Spleen (tissue), 11 donors: ENCODE data around the gene PRCP. TPM values are rescaled to one million over a fixed set of nuclear protein-coding genes. Genes with fewer than 3 reads are reported as not detected.

Source experiments
- DNase-seq: peaks from one replicate; pipeline ENCODE4 v3.0.0-alpha.2; 2020
- H3K27ac ChIP-seq, 8 donors: fragments of 200-600 bp; sonication (generic) in 7 of 8; 1 replicate in 4 of 8; 2 replicates in 4 of 8; pipeline versions ENCODE4 v1.5.0 to v1.8.0; 2016 to 2021; ENCODE audit warnings: inconsistent platforms in 4 of 8, mild to moderate bottlenecking in 4 of 8, moderate library complexity in 1 of 8
- H3K27me3 ChIP-seq, 7 donors: fragments of 200-600 bp; sonication (generic) in 6 of 7; replicated peaks in 1 of 7; 1 replicate in 4 of 7; 2 replicates in 3 of 7; pipeline versions ENCODE4 v1.5.0 to v1.8.0; 2016 to 2021; ENCODE audit warnings: inconsistent platforms in 3 of 7, mild to moderate bottlenecking in 1 of 7
- H3K36me3 ChIP-seq, 6 donors: fragments of 200-600 bp; sonication (generic) in 5 of 6; 1 replicate in 4 of 6; 2 replicates in 2 of 6; pipeline versions ENCODE4 v1.5.0 to v1.8.0; 2016 to 2021; ENCODE audit warnings: inconsistent platforms in 2 of 6
- H3K4me1 ChIP-seq, 6 donors: fragments of 200-600 bp; sonication (generic) in 5 of 6; 1 replicate in 3 of 6; 2 replicates in 3 of 6; pipeline versions ENCODE4 v1.5.0 to v1.8.0; 2016 to 2021; ENCODE audit warnings: inconsistent platforms in 3 of 6
- H3K4me3 ChIP-seq, 8 donors: fragments of 200-600 bp; sonication (generic) in 7 of 8; 1 replicate in 4 of 8; 2 replicates in 4 of 8; pipeline versions ENCODE4 v1.5.0 to v1.8.0; 2016 to 2021; ENCODE audit warnings: inconsistent platforms in 4 of 8, mild to moderate bottlenecking in 4 of 8, moderate library complexity in 2 of 8
- H3K9me3 ChIP-seq, 8 donors: fragments of 200-600 bp; sonication (generic) in 7 of 8; 1 replicate in 4 of 8; 2 replicates in 4 of 8; pipeline versions ENCODE4 v1.5.0 to v1.8.0; 2016 to 2021; ENCODE audit warnings: inconsistent platforms in 4 of 8
- POLR2A ChIP-seq, 3 donors: fragments of 450-650 bp; IDR thresholded peaks; one replicate each; pipeline ENCODE4 v1.5.1; 2017; ENCODE audit warnings: antibody characterized with exemption in 3 of 3, mild to moderate bottlenecking in 1 of 3
- POLR2AphosphoS5 ChIP-seq, 3 donors: sonication (generic); formaldehyde crosslinking; IDR thresholded peaks; one replicate each; pipeline ENCODE4 v1.5.1; 2017; ENCODE audit warnings: antibody characterized with exemption in 3 of 3
- WGBS, 5 donors: extraction: QIAGEN DNeasy Blood & Tissue Kit in 3 of 5; methylation state at CpG; one replicate each; pipeline versions ENCODE4 v1.1.5 to v1.1.7; 2013 to 2018; 5-methylcytosine and 5-hydroxymethylcytosine counted together
- intact Hi-C: fragments of 100-400 bp; cut with DNase I; formaldehyde crosslinking; loops from one replicate; pipeline ENCODE4 v1.15.0; 2023; ENCODE audit warnings: low total_unique reads
- polyA plus RNA-seq, 3 donors: library from polyadenylated mRNA; stranded (reverse); fragments of 200-250 nt; gene quantifications; one replicate each; pipeline ENCODE4 v1.2.1, GENCODE V29; 2013
- total RNA-seq, 7 donors: library from RNA; depleted of rRNA in 3 of 7; stranded (reverse); fragments of >200 nt in 3 of 7; fragmentation: NEBNext Ultra II Directional in 4 of 7; extraction: Animal tissue kit (Norgen Biotek cat#: 25700) in 4 of 7; gene quantifications; one replicate each; pipeline versions ENCODE4 v1.1.0 to v1.2.1, GENCODE V29; 2016 to 2021
- TF ChIP-seq, protein P1 (sequence below), 11 experiments: fragments of 200-600 bp in 7 of 11; fragments of 450-650 bp in 4 of 11; sonication (generic) in 4 of 11; IDR thresholded peaks in 8 of 11; conservative IDR thresholded peaks in 3 of 11; 1 replicate in 7 of 11; 2 replicates in 4 of 11; pipeline versions ENCODE4 v1.4.0 to v1.8.0; 2016 to 2021; ENCODE audit warnings: antibody characterized with exemption in 11 of 11, inconsistent platforms in 4 of 11, mild to moderate bottlenecking in 1 of 11
- donor health status: healthy with polysubstance abuse.
- donor health status: DM: no; HTN: no; CAD: no; lungs with moderate emphysema.
- donor health status: DM: no; HTN: no; CAD: no.
- donor health status: Bipolar disorder and iron deficiency.
- donor health status: healthy.
- donor health status: DM: no; HTN: no; CAD: no.
- donor health status: DM: yes; HTN: yes; CAD: no.

Gene PRCP
- total and polyA plus RNA-seq, 10 donors, result 22.2 to 85.7 (median 65.7) TPM

DNA sequence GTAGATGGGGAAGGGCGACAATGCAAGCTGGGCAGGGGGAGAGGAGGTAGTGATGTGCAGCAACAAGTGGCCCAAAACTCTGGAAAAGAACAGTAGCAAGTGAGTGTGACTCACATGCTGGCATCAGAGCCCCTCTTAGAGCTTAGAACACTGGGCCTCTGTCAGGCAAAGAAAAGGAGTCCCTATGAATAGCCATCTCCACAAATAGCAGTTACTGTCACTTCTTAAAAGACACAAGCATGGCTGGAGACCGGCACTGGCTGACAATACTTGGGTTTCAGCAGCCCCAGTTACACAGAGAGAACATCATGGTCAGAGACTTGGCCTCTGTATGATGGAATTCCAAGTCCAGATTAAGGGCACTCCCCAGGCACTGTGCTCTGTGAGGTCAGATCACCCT lies 58.2 kb downstream of the PRCP start:
- Histone ChIP-seq H3K4me3 (no peak overlapping the region), H3K27ac (no peak overlapping the region), H3K9me3 (no peaks in the 10 kb centered on the region), H3K27me3 (no peaks in the 10 kb centered on the region), H3K36me3 (peaks cover 0 to 79% (median 19%) of the 10 kb centered on the region in 6 donors), H3K4me1 (no peaks in the 10 kb centered on the region)
- intact Hi-C loops, result no loop called here
- TF ChIP-seq, protein P1, sequence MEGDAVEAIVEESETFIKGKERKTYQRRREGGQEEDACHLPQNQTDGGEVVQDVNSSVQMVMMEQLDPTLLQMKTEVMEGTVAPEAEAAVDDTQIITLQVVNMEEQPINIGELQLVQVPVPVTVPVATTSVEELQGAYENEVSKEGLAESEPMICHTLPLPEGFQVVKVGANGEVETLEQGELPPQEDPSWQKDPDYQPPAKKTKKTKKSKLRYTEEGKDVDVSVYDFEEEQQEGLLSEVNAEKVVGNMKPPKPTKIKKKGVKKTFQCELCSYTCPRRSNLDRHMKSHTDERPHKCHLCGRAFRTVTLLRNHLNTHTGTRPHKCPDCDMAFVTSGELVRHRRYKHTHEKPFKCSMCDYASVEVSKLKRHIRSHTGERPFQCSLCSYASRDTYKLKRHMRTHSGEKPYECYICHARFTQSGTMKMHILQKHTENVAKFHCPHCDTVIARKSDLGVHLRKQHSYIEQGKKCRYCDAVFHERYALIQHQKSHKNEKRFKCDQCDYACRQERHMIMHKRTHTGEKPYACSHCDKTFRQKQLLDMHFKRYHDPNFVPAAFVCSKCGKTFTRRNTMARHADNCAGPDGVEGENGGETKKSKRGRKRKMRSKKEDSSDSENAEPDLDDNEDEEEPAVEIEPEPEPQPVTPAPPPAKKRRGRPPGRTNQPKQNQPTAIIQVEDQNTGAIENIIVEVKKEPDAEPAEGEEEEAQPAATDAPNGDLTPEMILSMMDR (IDR thresholded peaks at IDR 0.05 in 8 of 11, conservative IDR thresholded peaks at IDR 0.05 in 3 of 11), result no peak
- no peak for TF ChIP-seq POLR2A (IDR thresholded peaks at IDR 0.05)
- TF ChIP-seq POLR2AphosphoS5 (IDR thresholded peaks at IDR 0.05), result no peak
- 71 to 95% (median 90%) methylated on average over 2 of the region's 2 CpGs for WGBS, 5 donors
- DNase-seq, result no peak

DNA sequence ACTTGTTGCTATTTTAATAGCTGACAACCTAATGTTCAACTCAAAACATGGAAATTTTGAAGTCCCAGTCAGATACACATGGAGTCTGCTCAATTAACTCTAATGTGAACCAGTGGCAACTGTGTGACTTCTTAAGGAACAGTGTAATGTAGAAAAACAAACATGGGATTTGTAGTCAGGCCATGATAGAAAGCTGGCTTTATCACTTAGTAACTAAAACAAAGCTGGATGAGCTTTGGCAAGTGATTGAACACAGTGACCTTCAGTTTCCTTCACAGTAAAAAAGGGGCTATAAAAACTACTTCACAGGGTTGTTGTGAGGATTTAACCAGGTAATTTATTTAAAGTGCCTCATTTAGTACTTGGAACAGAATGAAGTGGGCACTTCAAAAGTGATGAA lies 62.6 kb downstream of the PRCP start:
- no peak overlapping the region for H3K27ac ChIP-seq
- TF ChIP-seq, protein P1 (IDR thresholded peaks at IDR 0.05 in 8 of 11, conservative IDR thresholded peaks at IDR 0.05 in 3 of 11), result no peak
- no peak for TF ChIP-seq POLR2A (IDR thresholded peaks at IDR 0.05)
- TF ChIP-seq POLR2AphosphoS5 (IDR thresholded peaks at IDR 0.05), result no peak
- H3K4me3 ChIP-seq, result no peak overlapping the region
- intact Hi-C loops, result no loop called here
- H3K4me1 ChIP-seq, result no peaks in the 10 kb centered on the region
- H3K36me3 ChIP-seq, result peaks cover 0 to 91% (median 45%) of the 10 kb centered on the region in 6 donors
- no peaks in the 10 kb centered on the region for H3K9me3 ChIP-seq
- DNase-seq, result no peak
- no peaks in the 10 kb centered on the region for H3K27me3 ChIP-seq

DNA sequence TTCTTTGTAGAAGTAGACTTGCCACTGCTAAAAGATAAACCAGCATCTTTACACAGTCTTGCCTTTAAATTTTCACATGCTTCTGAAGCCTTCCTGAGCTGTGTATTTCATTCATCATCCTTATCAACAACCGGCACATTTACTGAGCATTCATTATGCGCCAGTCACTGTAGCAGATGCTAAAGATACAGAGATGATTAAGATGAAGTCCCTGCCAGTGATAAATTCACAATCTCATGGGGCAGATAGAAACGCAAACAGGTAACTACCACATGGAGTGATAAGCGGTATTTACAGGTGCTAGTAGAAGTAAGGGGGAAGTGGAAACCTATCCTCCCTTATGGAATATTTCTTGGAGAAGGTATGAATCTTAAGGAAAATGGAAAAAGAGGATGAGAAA lies 67.2 kb downstream of the PRCP start:
- Histone ChIP-seq H3K27me3 (no peaks in the 10 kb centered on the region), H3K4me3 (no peak overlapping the region), H3K4me1 (no peaks in the 10 kb centered on the region), H3K36me3 (peaks cover 0 to 76% (median 36%) of the 10 kb centered on the region in 6 donors), H3K9me3 (no peaks in the 10 kb centered on the region), H3K27ac (no peak overlapping the region)
- no peak for DNase-seq
- TF ChIP-seq POLR2AphosphoS5 (IDR thresholded peaks at IDR 0.05) (no peak), POLR2A (IDR thresholded peaks at IDR 0.05) (no peak)
- TF ChIP-seq, protein P1 (IDR thresholded peaks at IDR 0.05 in 8 of 11, conservative IDR thresholded peaks at IDR 0.05 in 3 of 11), result no peak
- 93 to 96% (median 95%) methylated on average over 4 of the region's 4 CpGs for WGBS, 5 donors
- intact Hi-C loops, result no loop called here

DNA sequence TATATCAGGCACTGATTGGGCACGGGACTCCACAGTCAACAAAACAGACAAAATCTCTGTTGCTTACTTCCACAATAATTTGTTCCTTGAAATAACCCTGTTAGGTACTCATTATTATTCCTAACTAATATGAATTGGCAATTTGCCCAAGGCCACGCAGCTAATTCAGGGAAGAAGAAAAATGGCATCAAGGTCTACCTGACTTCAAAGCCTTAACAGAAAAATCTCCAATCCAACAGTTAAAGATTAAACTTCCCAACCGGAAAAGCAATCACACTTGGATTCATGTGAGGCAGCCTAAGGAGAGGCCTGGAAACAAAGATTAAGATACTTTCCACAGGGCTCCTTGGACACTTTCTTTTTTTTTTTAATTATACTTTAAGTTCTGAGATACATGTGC lies 68.9 kb downstream of the PRCP start:
- TF ChIP-seq POLR2AphosphoS5 (IDR thresholded peaks at IDR 0.05) (no peak), POLR2A (IDR thresholded peaks at IDR 0.05) (no peak)
- TF ChIP-seq, protein P1 (IDR thresholded peaks at IDR 0.05 in 8 of 11, conservative IDR thresholded peaks at IDR 0.05 in 3 of 11), result no peak
- intact Hi-C loops, result no loop called here
- no peak for DNase-seq
- Histone ChIP-seq H3K4me1 (no peaks in the 10 kb centered on the region), H3K27me3 (no peaks in the 10 kb centered on the region), H3K36me3 (peaks cover 0 to 61% (median 23%) of the 10 kb centered on the region in 6 donors), H3K27ac (no peak overlapping the region), H3K4me3 (no peak overlapping the region), H3K9me3 (no peaks in the 10 kb centered on the region)
- 74 to 81% (median 76%) methylated on average over 3 of the region's 3 CpGs for WGBS, 5 donors
